ENCODE results near the gene MAN2C1.
"Not testable (repeated sequence)": the region's sequence is repeated elsewhere in the genome, so short reads cannot be mapped to it uniquely, and the experiment has no call there.

MAN2C1 gene

DNA sequence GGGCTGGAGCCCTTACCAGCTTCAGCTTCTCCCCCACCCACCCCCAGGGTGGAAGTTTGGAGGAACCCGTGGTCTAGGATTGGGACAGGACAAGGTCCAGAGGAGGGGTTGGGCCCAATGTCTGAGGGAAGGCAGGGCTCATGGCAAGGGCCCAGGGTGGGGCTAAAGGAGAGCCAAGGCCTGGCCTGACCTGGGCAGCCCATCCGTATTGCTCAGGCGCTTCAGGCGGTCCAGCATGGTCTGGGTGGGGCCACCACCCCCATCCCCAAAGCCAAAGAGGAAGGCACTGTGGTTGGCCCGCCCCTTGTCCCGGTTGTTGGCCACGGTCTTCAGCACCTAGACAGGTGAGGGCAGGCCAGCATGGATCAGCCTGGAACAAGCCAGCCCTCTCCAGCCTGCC, 7.6 kb downstream of the MAN2C1 start:
- DNase-seq = no peak

DNA sequence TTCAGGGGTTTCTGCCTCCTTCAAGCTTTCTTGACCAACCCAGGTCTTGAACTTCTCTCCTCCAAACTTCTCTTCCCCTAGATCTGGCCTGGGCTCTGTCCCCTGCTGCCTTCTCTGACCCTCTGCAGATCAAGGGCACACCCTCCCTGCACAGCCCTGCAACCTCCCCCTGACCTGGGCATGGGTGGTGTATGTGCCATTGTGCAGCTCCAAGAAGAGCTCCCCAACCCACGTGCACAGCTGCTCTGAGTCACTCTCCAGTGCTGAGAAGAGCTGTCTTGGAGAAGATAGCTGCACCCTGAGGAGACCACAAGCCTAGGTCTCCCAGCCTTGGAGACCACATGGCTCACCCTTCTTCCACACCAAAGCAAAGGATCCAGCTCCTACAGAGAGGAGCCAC, 8.0 kb downstream of the MAN2C1 start:
- DNase-seq = no peak

DNA sequence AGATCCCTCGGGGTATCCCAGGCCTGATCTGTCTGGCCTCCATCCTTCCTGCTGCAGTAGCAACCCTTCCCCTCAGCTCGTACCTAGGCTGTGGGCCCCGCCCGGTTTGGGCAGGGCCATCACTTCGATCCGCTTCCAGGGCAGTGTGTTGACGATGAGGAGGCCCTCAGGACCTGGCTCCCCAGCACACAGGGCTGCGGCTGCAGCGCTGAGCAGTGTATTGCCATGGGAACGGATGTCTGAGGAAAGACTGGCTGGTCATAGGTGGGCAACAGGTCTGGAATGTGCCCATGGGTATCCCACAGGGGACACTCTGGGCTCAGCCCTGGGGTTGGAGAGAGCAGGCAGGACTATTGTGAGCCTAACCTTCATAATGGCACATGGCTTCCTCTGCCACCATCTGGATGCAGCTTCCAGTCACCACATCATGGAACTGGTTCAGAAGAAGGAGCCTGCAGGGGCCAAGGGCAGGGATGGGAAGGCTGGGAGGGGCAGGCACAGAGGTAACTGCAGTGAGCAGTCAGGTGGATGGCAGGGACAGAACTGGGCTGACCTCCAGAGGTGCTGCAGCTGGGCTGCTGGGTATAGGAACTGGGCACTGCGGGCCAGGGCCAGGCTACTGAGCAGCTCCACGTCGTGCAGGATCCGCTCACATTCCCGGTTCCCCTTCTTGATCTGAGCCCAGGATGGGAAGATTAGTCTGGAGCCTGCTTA, 8.7 kb downstream of the MAN2C1 start:
- no peak for DNase-seq

DNA sequence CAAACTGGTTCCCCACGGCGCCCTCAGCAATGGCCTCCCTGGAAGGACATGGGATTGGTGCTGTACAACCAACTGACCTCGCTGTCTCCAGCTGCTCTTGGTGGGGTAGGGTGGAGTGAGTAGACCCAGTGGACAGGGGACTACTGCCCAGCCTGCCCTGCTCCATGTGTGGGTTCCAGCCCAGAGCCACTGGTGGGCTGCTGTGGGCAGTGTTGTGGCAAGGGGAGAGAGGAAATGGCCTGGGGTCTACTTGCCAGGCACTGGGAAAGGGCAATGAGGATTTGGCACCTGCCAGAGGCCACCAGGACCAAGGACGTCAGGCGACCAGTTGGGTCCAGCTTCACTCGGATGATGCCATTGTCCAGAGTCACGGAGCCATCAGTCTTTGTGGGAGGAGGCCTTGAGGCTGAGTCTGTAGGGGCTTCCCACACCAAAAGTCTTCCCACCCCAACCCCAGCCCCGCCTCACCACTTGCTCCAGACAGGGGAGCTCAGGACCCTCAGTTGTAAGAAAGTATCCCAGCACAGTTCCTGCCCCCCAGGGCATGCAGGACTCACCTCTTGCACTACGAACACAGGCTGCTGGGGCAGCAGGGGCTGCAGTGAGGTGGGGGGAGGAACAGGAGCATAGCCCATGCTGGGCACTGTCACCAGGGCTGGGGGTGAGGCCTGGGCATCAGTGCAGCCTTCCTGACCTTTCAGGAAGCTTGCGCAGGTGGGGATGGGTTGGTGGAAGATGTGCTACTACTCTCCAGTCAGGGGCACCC, 9.5 kb downstream of the MAN2C1 start:
- no peak for DNase-seq

DNA sequence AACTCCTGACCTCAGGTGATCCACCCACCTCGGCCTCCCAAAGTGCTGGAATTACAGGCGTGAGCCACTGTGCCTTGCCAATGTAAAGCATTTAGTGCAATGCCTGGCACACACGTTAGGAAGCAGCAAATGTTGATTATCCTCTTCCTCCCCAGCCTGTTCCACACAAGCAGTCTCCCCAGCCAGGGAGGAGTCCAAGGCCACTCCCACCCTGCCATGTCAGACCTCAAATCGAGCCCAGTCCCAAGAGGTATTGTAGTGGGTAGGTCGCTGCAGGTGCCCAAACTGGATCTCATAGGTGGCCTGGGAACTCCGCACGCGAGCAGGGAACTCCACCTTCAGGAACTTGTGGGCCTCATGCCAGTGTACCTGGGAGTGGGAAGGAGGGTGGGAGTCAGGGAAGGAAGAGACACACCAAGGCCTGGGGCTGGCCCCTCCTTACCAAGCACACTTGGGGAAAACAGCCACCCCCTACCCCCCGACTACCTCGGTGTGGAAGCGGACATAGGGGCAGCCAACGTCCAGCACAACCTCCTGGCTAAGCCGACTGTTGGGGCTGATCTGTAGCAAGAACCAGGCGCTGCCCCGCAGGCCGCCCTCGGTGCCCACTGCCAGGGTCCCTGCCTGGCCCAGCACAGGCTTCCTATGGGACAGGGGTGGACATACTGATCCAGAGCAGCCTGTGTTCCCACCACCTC, 10.3 kb downstream of the MAN2C1 start:
- no peak for DNase-seq

DNA sequence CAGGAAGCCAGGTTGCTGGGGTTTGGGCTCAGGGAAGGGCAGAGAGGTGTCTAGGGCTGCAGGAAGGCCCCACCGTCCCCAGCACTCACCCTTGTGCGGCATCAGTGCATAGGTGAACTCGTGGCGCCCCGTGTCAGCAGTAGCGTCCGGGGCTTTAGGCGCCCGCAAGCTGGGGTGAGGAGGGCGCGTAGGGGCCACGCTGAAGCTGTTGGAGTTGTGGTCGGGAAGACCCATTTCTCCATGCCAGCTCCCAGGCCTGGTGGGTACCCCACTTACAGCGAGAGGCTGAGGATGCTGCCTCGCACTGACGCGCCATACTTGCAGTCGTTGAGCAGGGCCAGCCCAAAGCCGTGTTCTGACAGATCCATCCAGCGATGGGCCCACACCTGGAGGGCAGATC, 11.9 kb downstream of the MAN2C1 start:
- DNase-seq = no peak

DNA sequence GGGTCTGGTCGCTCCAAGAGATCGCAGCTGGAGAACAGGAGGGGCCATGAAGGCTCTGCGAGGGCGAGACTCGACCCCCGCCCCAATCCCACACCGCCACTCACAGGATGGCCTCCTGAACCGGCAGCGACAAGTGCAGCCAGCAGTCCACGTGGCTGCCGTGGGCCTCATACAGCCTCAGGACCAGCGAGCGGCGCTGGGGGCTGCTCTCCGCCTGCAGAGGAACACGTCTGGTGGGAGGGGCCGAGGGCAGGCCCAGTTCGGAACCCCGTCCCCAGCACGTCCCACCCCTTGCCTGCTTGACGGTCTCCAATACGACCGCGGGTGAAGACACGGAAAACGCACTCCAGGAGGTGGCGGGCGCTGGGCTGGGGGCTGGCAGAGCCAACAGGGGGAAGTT, 12.4 kb downstream of the MAN2C1 start:
- DNase-seq = no peak

DNA sequence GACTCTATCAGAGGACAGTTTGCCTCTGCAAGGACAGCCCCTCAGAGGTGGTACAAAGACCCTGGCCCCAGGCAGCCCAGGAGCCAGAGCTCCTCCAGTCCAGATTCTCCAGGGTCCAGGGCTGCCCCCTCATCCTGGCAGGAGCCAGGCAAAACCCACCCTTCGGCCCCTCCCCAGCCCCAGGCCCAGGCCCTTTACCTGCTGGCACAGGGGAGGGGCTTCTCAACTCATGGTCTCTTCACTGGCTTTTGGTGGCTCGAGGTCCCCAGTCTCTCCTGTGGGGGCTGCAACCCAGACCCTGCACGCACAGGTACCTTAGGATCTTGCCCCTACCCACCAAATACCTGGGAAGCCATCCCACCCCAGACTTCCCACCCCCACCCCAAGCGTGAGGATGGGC, 13.0 kb downstream of the MAN2C1 start:
- no peak for DNase-seq

DNA sequence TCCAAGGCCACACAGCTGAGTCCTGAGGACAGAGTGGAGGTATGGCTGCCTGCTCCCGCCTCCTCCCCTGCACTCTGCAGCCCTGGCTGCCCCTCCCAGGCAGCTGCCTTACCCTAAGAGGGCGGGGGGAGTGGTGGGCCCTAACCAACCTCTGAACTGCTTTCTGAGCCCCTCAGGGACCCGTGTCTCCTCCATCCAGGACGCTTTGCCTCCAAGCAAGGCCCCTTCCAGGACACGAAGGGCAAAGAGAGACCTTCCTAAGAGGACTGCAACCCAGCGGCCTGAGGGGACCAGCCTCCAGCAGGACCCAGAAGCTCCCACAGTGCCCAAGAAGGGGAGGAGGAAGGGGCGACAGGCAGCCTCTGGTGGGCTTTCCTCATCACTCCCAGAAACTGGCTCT, 14.0 kb downstream of the MAN2C1 start:
- DNase-seq = no peak

DNA sequence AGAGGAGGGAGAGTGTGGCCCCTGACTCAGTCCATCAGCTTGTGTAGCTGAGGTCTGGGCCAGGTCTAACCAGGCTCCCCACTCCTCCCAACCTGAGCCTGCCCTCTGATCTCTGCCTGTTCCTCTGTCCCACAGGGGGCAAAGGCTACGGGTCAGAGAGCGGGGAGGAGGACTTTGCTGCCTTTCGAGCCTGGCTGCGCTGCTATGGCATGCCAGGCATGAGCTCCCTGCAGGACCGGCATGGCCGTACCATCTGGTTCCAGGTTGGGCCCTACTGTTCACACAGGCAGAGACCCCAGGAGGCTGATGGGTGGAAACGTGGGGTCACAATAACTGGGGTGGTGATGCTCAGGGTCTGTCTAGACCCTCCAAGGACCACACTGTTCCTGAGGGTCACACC, 14.8 kb downstream of the MAN2C1 start:
- no peak for DNase-seq

DNA sequence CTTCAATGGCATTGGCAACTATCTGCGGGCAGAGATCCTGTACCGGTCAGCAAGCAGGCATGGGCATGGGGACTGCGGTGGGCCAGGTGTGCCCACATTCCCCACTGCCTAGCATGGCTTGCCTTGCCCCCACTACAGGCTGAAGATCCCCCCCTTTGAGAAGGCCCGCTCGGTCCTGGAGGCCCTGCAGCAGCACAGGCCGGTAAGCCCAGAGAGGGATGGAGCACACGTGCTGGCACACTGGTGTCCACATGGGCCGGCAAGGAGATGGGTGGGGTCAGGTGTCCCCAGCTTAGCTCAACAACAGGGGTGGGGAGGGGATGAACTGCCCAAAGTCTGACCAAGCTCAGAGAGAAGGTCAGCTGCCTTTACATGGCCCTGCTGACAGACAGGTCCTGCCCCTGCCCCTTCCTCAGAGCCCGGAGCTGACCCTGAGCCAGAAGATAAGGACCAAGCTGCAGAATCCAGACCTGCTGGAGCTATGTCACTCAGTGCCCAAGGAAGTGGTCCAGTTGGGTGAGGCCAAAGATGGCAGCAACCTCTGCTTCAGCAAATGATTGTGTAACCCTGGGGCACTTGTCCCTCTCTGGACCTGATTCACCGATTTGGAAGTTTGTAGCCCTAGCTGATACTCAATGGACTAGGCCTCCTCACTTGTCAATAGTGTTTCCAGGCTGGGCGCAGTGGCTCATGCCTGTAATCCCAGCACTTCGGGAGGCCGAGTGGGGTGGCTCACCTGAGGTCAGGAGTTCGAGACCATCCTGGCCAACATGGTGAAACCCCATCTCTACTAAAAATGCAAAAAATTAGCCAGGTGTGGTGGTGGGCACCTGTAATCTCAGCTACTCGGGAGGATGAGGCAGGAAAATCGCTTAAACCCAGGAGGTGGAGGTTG, 16.0 kb downstream of the MAN2C1 start:
- no peak for DNase-seq

DNA sequence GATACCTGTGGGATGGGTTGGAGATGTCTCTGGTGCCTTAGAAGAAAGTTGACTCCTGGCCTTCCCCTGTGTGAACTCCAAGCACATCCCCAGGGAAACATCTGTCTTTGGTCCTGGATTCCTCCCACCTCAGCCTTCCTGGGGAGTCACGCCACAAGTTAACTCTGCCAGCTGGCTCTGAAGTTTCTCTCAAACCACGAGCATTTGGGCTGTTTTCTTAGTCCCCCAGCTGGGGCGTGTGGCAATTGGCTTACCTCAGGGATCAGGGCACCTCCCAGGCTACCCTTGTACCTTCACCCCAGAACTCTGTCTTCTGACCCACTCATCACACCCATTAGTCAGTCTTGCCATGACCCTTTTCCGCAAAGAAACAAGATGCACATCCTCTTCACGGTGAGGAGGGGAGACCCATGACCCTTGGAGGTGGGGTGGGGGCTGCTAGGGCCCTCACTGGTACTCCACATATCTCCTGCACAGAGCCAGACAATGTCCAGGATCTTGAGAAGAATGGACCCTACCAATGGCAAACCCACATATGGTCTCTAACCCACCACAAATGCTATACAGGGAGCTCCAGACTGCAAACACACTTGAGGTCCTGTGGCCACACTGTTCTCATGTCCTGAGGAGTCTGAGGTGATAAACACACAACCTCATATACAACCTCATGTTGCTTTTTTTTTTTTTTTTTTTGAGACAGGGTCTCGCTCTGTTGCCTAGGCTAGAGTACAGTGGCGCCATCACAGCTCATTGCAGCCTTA, 17.6 kb downstream of the MAN2C1 start:
- no peak for DNase-seq

DNA sequence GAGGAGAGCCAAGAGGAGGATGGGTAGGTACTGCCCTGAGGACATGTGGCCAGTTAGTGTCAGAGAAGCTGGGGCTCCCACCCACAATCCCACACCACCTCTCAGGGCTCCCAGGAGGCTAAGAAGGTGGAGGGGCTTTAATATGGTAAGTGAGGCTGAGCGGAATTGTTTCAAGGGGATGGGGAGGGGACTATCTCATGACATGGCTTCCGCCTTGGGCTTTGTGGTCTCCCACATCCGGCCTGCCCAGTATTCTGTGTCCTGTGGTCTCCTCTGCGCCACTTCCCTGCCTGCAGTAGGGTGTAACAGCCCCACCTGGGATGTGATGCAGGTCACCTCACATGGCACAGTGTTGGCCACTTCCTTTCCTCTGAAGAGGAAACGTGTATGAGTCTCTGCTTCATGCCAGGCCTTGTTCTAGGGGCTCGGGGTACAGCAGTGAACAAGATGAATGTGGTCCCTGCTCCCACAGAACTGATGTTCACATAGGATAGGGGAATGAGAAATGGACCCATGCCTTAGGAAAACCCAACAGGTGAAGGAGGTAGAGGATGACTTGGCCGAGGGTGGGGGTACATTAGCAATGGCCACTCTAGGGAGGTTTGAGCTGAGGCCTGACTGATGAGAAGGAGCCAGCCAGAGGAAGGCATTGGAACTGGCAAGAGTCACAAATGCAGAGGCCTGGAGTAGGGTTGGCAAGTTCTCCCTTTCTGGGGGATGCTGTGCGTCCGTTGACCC, 18.4 kb downstream of the MAN2C1 start:
- DNase-seq = no peak

DNA sequence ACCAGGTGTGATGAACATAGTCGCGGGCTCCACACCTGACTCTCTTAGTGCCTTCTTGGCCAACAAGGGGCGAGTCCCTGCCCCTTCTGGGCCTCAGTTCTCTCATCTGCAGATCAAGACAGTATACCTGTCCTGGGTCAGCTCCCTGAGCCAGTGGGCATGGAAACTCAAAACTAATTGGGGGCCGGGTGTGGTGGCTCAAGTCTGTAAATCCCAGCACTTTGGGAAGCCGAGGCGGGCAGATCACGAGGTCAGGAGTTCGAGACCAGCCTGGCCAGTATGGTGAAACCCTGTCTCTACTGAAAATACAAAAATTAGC, 19.1 kb downstream of the MAN2C1 start:
- not testable (repeated sequence) for DNase-seq

DNA sequence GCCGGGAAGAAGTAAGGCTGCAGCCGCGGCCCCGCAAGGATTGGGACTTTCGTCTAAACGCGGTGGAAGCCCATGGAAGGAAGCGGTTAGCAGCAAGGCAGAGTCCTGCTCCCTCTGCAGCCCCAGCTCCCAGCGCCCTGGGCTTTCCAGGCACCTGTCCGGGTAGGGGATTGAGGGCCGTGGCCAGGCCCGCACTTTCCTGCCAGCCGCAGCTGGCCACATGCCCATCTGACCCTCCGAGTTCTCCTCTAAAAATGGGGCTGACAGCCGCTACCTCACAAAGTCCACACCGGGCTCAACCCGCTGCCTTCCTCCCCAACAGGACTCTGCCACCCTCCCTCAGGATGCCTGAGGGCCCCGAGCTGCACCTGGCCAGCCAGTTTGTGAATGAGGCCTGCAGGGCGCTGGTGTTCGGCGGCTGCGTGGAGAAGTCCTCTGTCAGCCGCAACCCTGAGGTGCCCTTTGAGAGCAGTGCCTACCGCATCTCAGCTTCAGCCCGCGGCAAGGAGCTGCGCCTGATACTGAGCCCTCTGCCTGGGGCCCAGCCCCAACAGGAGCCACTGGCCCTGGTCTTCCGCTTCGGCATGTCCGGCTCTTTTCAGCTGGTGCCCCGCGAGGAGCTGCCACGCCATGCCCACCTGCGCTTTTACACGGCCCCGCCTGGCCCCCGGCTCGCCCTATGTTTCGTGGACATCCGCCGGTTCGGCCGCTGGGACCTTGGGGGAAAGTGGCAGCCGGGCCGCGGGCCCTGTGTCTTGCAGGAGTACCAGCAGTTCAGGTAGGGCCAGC, 19.7 kb downstream of the MAN2C1 start:
- no peak for DNase-seq

DNA sequence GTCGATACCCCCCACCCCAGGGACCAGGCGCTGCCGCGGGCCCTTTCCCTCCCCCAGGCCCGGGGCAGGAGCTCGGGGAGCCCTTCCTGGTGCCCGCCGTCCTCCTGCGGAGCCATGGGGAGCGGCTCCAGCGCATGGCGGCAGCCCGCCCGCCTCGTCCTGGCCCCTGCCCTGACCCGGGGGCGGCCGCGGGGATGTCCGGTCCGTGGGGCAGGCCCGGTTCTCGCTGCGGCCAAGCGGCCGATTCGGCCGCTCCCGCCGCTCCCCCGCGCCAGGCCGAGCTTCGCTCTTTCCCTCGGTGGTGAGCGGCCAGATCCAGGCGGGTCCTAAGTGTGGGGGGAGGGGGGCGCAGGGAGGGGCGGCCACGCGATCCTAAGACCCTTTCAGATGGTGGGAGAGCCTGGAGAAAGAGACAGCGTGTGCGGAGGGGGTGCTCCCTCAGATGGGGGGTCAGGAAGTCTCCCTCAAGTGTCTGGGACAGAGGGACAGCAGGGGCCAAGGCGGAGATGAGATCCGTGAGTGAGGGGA, 20.3 kb downstream of the MAN2C1 start:
- DNase-seq = no peak

DNA sequence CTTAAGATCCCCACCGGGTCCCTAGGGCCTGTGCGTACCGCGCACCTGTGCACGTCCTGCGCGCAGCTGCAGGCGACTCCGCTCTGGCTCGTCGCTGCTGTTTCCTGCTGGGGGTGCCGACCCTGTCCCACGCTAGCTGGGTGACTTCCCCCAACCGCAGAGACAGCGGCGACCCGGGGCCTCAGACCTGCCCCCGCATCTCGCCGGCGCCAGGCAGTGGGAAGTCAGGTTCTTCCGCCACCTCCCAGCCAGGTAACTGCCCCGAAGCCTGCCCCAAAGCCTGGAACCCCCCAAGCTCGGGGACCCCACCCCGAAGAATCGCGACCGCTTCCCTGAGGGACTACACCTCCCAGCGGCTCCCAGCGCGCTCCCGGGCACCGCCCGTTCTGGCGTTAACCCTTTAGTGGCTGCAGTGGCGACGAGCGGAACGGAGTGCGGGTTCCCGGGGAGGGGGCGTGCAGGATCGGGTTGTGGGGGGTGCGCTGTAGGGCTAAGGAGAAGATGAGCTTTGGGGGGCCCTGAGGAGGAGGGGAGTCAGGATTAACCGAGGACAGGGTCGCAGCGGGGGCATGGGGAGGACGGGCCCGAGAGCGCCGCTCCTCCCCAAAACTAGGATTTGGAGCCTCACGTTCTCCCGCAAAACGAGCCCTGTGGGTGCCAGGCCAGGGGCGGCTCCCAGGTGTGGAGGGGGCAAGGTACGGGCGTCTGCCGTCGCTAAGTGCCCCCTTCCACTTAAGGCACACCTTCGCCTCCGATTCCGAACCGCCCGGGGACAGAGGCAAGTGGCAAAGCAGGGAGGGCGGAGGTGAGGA, 21.0 kb downstream of the MAN2C1 start:
- no peak for DNase-seq

DNA sequence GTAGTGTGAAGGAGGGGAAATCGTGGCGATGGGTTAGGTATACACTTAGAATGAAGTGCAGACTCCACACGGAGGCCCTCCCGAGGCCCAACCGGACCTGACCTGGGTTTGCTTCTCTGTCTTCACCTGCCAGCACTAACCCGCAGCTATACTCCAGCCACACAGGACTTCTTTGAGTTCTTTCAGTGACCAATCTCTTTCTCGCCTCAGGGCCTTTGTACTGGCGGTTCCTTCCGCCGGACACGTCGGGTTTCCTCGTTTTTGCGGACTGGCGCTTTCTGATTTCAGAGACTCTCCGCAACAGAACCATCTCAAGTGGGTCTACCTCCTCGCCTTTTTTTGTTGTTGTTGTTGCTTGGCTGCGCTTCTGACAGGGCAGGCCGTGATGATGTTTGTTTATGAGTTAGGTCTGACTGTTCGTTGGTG, 21.6 kb downstream of the MAN2C1 start, which contains the start of gene NEIL1:
TSS of gene NEIL1 (plus strand) at position 244 of the 426 bp plus-strand sequence. CDS start 1,867 bp downstream, outside the sequence.
- peak; percentile 20 for DNase-seq

DNA sequence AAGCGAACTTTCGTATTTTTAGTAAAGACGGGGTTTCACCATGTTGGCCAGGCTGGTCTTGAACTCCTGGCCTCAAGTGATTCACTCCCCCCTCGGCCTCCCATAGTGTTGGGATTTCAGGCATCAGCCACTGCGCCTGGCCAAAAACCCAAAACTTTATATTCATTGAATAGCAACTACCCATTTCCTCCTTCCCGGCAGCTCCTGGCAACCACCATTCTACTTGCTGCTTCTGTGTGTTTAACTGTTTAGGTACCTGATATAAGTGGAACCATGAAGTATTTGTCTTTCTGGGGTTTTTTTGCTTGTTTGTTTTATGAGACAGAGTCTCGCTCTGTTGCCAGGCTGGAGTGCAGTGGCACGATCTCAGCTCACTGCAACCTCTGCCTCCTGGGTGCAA, 24.5 kb downstream of the MAN2C1 start:
- not testable (repeated sequence) for DNase-seq

All from SHP77 treated with DMSO at 0.1 percent for 48 hours (cell line).